ENCODE measurements around the gene PSAP.
A peak's percentile ranks its signal among the peaks of the same experiment; 100 is the strongest.

- TF ChIP-seq CTCF (IDR thresholded peaks at IDR 0.05 in 8 of 11, conservative IDR thresholded peaks at IDR 0.05 in 3 of 11) (peak in 2 of 11 experiments; percentile 28 to 31), POLR2A (IDR thresholded peaks at IDR 0.05) (no peak)
Observed at GRCh38 chr10:71801361-71801760, 49.7 kb downstream of the PSAP start.

Measured in spleen (tissue), 7 donors.